Hematopoietic multipotent progenitor cell treated with erythropoietin and hydrocortisone succinate and interleukin-3 and kit ligand, for 17 days (in vitro differentiated cells): Measurements from ENCODE around the gene NRIP3.
"Not testable (repeated sequence)": the region's sequence is repeated elsewhere in the genome, so short reads cannot be mapped to it uniquely, and the experiment has no call there.

Experiments
- DNase-seq: peaks from one replicate; pipeline ENCODE4 v3.0.0-alpha.2; 2015; ENCODE audit warnings: low spot score

The NRIP3 gene

DNA sequence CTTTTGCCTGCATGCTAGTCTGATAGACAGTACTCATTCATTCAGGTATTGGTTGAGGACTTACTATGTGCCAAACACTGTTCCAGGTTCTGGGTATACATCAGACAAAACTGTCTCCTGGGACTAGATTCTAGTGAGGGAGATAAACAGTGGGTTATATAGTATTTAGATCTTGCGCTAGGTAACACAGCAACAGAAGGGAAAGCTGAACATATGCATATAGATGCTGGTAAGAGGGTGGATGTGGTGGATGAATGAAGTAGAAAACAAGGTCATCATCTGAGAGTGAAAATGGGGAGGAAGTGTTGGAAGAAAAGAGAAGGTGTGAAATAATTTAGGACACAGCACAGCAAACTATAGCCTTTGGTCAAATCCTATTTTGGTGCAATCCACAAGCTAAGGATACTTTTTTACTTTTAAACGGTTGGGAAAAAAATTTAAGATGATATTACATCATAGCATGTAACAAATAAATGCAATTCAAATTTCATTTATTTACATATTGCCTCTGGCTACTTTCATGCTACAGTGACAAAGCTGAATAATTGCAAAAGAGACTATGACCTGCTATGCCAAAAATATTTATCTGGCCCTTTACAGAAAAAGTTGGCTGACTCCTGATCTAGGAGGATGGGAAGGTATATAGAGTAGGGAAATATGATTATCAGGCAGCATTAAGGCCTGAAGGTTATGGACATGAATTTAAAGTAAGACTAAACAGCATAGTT is 32.4 kb downstream of the NRIP3 start:
- DNase-seq = no peak

DNA sequence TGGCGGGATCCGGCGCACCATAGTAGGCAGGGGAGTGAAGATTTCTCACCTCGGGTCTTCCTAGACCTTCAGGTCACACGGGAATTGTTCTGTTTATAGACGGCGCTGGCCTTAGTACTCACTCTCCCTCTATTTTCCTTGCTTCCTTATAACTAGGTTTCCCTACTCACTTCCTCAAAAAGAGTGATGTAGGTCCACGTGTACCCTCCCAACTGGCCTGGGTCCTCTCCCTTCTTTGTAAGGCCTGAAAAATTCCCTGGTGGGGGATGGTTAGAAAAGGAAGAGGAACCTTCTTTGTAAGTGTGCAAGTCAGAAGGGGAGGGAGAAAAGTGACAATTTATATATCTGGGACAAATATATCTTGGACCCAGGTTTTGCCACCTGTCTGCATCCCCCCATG is 36.6 kb downstream of the NRIP3 start:
- DNase-seq = no peak

DNA sequence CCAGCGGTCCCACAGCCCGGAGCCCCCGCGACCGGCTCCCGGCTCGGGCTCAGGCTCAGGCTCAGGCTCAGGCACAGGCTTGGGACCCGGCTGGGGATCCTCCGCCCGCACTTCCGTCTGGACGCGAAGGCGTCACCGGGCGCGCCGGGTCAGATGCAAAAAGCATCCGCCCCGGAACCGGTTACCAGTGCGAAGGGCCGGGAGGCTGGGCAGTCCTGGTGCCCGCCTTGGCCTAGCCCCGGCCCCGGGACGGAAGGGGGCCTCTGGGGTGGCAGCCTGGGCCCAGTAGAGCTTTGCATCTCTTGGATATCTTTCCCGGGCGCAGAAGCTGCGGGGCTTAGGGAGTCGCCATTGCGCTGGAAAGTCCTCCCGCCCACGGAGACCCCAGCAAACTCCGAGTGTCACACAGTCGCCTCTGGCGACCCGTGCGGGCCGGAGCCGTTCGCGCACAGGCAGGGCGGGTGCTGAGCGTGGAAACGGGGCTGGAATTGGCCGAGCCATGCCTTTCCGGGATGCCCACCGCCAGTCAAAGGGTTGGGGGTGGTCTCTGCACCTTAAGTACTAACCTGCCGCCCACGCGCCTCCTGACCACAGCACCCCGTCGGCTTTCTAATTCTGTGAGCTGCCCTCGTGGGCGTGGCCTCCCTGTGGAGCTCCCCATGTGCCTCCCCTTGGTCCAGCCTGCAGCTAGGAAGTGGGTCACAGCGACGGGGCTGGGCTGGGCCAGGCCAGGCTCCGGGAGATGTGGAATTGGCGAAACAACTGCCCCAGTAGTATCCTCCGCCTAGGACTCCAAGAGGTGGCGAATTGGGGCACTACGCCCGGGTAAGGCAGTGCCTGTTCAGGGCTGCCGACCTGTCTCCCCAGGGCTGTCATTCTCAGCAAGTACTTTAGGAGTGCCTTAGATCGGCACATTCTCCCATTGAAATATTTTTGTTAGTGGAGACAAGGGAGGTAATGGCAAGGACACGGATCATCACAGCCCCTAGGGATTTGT is 39.2 kb downstream of the NRIP3 start, which contains the start of gene TMEM9B:
TSS of gene TMEM9B (minus strand) at position 119 of the 997 bp plus-strand sequence. CDS start 129 bp downstream, outside the sequence.
- DNase-seq = peak; percentile 85

DNA sequence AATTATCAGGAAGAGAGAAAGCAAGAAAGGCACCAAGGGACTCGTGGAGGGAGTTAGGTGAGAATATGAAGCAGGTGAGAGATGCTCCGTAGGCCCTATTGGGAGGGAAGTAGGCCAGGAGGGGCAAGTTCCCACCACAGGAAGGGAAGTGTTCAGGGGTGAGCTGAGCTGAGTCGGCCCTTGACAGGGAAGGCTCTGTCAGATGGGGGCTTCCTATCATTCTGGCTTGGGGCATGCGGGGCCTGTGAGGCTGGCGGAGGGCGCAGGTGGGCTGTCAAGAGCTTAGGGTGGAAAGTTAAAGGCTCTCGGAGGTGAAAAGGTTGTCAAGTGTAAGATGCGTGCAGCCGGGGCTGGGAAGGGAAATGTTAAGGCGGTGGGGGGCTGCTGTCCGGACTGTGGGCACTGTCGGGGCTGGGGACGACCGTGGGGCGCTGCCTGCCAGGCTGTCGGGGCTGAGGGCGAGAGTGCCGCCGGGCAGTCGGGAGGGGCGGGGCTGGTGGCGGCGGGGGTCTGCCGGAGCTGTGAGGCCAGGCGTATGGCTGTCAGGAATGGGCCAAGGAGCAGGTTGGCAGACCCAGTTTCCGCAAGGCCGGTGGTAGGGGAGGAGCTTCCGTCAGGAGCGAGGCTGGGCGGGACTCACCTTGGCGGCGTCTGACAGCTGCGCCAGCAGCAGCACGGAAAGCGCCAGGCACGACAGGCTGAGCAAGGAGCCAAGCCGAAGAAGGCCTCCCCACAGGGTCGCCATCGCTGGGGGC is 40.1 kb downstream of the NRIP3 start:
- peak; percentile 86 for DNase-seq

DNA sequence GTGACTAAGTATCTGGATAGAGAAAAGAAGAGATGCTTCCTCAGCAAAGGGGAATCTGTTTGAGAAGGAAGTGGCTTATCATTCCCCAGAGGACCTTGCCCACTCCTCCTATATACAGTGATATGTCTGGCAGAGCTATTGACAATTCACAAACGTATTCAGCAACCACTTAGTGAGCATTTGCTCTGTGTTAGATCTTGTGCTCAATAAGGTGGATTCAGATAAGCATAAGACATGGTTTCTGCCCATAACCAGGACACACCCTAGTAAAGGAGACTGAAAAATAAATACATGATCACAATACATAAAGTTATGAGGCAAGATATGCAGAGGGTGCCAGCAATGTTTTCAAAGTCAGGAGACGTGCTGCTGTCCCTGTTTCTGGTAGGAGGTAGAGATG is 41.0 kb downstream of the NRIP3 start:
- DNase-seq = peak; percentile 72

DNA sequence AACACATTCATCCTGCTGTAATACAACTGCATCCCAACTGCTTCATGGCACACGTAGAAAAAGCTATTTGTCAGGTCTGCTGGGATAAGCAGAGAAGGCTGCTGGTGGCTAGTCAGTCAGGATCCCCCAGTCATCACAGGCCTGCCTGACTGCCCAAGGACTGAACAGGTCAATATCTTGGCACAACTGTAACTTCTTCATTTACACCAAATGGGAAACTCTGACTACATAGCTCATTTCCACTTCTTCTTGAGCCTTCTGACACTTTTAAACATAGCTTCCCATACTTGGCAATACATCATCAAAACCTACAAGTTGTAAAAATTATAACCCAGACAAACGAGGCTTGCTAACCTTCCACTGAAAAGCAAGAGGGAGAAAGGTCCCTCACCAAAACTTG is 42.4 kb downstream of the NRIP3 start:
- DNase-seq = peak; percentile 40

DNA sequence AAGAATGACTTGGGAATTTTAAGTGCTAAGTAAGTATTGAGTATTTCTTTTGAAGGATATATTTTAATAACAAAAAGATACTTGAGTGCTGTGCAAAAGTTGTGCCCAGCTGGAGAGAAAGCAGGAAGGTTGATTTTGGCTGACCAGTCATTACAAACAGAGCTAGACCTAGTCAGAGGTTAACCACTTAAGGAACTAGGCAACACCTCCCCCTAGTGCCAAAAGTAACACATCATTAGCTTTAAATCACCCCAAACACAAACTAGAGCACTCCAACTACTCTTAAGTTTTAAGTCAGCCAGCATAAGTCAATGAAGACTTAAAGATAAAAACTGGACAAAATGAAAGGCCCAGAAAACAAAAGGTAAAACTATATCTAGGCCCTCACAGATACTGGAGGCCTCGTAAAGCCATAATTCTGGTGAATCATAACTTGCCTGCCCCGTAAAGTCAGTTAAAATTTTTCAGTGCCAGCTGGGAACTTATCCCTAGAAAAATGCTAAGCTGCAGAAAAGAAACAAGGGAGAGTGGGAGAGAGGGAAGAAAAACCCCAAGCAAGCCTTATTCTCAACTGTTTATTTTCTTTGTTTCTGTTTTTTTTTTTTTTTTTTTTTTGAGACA is 44.1 kb downstream of the NRIP3 start:
- peak; percentile 88 for DNase-seq

DNA sequence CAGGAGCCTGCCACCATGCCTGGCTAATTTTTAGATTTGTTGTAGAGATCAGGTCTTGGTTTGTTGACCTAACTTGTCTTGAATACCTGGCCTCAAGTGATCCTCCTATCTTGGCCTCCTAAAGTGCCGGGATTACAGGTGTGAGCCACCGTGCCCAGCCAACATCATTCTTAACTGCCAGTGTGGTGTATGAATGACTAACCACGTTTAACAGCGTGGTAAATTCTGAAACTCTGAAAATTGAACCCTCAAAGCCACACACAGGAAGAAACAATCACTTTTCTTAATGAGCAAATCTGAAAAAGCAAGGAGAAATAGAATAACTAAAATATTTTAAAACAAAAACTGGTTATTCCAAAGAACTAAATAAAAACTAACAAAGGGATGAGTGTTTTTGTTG is 46.9 kb downstream of the NRIP3 start:
- no peak for DNase-seq

DNA sequence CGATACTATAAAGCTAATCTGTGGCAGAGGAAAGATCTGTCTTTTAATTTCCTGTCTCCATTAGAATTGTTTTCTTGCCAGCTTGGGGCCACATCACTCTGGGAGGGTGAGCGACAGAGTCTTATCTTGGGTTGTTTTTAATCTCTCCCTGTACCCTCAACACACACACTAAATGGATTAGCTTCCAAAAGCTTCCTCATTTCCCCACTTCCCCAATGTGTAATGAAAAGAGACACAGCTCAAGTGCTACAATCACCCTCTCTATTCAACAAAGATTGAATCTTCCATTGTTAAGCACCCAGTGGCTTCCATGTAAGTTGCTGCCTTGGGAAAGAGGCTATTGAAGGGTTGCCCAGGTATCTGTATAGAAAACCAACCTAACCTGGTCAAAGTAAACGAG is 54.9 kb downstream of the NRIP3 start:
- DNase-seq = no peak

DNA sequence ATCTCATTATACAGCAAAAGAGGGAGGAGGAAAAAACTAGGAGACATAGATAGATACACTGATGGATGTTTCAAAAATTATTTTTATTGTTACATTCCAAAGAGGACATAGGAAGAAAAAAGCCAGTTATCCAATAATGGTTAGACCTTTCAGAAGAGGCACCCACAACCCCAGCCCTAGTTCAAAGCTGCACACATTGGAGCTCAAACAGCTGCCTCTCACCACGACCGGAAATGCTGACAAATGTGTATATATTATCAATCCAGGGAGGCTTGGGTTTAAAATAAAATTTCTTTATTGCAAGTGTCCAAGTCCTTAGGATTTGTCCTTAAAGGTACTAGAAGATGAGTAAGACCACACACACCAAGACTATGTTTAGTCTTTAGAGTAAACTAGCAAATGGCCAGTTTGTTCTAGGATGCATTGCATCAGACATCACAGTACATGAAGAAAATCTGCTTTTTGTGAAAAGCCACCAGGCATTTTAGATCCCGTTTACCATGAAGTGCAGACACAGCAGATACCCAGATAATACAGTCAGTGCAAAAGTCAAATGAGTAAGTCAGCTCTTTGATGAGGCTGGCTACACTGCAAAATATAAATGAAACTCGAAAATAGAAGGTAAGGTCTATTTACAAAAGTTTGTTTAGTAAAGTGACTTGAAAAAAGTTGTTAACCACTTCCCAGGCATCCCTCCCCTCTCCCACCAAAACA is 56.4 kb downstream of the NRIP3 start:
- no peak for DNase-seq

DNA sequence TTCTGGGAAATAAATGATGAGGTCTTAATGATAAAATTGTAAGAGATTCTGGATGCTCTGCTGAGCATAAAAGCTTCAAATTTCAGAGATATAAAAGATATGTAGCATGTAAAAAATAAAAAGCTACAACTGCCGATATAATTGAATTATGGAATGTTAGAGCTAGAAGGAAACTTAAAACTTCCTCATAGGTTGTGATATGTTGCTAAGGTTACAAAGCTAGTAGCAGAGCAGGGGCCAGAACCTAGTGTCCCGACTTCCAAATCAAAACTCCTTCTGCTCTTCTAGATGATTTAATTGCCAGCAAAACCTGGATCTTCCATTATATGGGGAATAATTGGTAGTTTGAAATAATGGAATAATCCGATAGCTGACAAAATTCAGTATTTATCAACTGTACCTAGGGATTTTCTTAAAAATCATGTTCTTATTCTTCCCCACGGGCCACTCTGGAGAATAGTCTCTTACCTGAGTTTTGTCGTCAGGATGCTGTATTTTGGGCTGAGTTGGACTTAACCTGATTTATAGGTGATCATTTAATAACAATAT is 61.2 kb downstream of the NRIP3 start, which contains the start of gene ASCL3:
TSS of gene ASCL3 (minus strand) at position 499 of the 549 bp plus-strand sequence. CDS start 4,855 bp downstream, outside the sequence.
- DNase-seq = no peak

DNA sequence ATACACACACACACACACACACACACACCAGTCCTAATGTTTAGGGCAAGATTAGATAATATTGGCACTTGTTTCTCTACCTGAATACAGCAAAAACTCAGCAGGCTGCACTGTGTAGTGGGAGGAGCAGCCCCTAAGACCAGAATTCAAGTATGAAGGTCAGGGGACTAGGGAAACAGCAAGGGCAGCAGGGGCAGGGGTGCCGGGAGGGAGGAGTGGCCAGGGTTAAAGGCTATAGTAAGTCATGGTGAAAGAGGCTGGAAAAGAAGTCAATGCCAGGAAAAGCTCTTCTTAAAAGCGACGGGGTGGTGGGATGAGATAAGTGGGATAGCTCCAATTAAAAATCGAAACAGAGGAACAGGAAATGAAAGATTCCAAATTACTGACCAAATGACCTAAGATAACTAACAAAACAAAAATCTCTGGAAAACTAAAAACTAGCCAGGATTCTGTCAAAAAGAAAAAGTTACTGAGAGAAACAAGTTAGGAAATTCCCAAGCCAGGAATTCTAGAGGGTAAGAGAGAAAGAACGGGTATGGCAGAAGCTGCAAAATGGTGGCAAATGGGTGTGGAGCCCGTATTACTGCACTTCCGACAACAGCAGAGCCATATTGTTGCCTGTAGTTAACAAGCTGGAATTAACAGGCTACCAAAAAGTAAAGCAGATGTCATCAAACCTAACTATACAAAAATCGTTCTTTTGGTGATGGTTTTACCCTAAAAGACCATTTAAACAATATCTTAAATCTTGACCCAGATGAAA is 62.3 kb downstream of the NRIP3 start:
- DNase-seq = no peak

DNA sequence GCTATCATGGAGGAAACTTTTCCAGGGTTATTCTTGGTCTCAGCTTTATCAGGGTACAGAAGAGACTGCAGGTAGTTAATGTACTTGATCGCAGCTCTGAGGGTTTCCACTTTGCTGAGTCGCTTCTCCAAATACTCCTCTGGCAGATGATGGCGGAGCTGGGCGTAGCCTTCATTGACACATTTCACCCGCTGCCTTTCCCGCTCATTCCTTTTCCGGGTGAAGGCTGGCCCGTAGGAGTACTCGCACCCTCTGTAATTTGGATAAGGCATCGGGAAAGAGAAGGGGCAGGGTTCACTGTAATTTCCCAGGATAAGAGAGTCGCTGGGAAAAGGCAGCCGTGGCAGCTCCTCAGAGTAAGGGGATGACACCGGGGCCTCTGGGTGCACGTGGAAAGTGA is 66.1 kb downstream of the NRIP3 start:
- DNase-seq = no peak

DNA sequence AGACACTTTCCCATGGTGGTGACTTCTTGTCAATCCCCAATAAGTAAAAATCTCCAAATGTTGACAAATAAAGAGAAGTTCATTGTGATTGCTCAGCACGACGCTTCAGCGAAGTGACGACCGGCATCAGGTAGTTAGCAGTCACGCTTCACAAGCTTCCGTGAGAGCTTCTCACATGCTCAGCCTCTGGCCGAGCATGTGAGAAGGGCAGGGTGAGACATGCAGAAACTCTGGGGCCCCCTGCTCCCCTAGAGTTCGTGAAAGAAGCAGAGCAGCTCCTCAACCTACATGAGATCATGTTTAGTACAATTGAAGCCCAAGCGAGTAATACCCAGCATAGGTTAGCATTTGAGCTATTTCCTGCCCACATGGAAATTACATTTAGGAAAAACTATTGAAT is 66.6 kb downstream of the NRIP3 start:
- DNase-seq = no peak

DNA sequence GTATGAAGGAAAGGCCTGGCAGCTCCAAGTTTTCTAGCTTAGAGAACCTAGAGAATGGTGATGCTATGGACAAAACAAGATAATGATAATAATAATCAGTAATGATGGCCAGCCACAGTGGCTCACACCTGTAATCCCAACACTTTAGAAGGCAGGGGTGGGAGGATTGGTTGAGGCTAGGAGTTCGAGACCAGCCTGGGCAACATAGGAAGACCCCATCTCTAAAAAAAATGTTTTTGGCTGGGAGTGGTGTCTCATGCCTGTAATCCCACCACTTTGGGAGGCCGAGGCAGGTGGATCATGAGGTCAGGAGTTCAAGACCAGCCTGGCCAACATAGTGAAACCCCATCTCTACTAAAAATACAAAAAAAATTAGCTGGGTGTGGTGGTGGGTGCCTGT is 68.0 kb downstream of the NRIP3 start:
- DNase-seq = not testable (repeated sequence)

DNA sequence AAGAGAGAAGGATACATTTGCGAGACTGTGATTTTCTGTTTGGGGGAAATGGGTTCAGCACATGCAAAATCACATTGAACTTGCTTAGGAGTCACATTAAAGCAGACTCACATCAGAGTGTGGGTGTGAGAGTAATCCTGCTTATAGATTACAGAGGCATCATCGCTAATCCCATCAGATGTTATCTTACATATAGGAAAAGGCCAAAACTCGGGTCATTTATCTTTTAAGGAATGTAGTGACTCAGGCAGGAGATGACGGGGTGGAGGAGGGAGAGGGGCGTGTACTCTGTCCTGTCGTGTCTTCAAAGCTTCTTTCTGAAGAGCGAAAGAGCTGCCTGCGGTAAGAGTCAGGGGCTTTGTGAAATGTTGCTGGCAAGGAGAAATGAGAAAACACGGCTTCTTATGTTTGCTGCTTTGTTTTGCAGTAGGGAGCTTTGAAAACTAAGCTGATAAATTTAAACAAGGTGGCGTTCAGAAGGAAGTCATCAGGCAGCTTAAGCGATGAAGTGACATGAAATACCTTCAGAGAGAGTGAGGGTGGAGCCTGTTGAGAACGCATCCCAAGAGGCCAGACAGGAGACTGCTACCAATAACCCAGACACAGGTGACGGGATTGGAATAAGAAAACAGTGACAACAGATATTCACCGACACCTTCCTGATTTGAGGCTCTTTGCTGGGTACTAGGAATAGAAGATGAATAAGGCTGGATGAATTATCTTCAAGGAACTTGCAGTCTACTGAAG is 68.9 kb downstream of the NRIP3 start:
- no peak for DNase-seq

DNA sequence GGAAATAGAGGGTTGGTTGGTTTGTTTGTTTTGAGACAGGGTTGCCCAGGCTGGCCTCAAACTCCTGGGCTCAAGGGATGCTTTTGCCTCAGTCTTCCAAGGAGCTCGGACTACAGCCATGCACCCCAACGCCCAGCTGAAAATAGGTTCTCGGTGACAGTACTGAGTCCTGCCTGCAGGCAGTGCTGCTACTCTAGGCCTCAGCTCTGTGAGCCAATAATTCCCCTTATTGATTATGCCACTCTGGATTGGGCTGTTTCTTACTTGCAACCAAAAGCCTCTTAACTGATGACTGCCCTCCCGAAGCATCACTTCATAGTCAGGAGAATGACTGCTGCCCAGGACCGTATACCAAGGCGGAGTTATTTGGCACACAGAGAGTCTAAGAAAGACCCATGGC is 69.9 kb downstream of the NRIP3 start:
- DNase-seq = no peak

DNA sequence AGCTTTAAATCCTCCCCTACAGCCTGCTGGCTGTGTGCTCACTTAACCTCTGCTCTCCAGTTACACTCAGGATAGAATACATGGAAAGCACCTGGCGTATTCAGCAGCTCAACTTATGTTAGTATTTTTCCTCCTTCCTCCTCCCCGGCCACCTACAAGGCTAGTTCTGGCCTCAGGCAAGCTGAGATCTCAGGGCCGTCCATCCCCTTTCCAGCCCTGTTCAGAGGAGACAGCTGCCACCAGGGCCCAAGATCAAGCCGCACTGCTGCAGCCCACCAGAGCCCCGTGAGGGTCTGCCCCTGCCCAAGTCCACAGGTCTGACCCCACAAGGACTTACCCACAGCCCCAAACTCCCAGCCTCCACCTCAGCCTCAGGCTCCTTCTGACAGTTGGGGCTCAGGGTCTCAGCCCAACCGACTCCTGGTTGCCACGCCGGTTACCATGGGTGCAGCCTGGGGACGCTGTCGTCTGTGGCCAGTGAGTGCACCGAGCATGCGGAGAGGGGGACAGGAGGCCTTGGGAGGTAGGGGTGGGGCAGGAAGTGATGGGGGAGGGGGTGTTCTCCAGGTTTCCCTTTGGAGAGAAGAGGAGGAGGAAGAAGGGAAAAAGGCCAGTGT is 71.1 kb downstream of the NRIP3 start, which contains the start of gene C11orf16:
TSS of gene C11orf16 (minus strand) at position 384 of the 617 bp plus-strand sequence. CDS start 639 bp downstream, outside the sequence.
- no peak for DNase-seq
